Activated CD8-positive, alpha-beta memory T cell treated with anti-CD3 and anti-CD28 coated beads, Interleukin-2, amount 10 ng/mL, durations not matched to agents 7 days and 5 days (primary cell): ENCODE data around the gene GRIP2. TPM values are rescaled to one million over a fixed set of nuclear protein-coding genes. Genes with fewer than 3 reads are reported as not detected.

ENCODE experiments used
- ATAC-seq: fragments of 150-1000 bp; cut with Tn5 transposase; one replicate; pipeline ENCODE4 v1.10.0; 2021; ENCODE audit warnings: moderate library complexity
- CTCF ChIA-PET: fragments of 350-600 bp; sonication (Branson Sonifier 250); formaldehyde crosslinking; loops from one replicate; lab custom pipeline; 2021; ENCODE audit warnings: antibody characterized with exemption; lab: Charles Lee
- DNase-seq: peaks from one replicate; pipeline ENCODE4 v3.0.0-alpha.2; 2020
- H3K27ac Mint-ChIP-seq: one replicate; pipeline ENCODE4 v1.8.0; 2021; ENCODE audit warnings: mild to moderate bottlenecking, mixed read lengths
- H3K27me3 Mint-ChIP-seq: one replicate; pipeline ENCODE4 v1.8.0; 2021; ENCODE audit warnings: mixed read lengths
- H3K36me3 Mint-ChIP-seq: one replicate; pipeline ENCODE4 v1.8.0; 2021; ENCODE audit warnings: mild to moderate bottlenecking, mixed read lengths
- H3K4me1 Mint-ChIP-seq: one replicate; pipeline ENCODE4 v1.8.0; 2021; ENCODE audit warnings: mixed read lengths
- H3K4me3 Mint-ChIP-seq: one replicate; pipeline ENCODE4 v1.8.0; 2021; ENCODE audit warnings: mild to moderate bottlenecking, moderate library complexity, mixed read lengths
- H3K9me3 Mint-ChIP-seq: one replicate; pipeline ENCODE4 v1.8.0; 2022; ENCODE audit warnings: low read depth, mixed read lengths
- total RNA-seq, 2 experiments: library from RNA; stranded (reverse); gene quantifications; one replicate each; pipeline ENCODE4 v1.2.3, GENCODE V29; 2021

GRIP2 gene
- total RNA-seq, 2 experiments from 2014 or later: not detected

DNA sequence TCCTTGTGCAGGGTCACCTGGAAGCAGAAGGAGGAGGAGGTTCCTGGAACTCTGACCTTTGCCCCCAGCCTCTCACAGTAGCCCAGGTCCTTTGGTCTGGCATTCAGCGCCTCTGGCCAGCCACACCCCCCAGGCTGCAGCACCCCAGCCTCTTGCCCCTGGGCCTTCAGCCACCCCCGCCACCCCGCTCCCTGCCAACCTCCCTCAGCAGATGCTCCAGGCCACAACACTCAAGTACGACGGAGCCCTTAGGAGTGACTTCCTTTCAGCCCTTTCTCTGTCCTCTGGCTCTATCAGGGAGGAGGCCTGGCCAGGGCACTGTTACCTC is 45.2 kb downstream of the GRIP2 start:
- Mint-ChIP-seq H3K4me3 (no peak overlapping the region), H3K27ac (no peak overlapping the region), H3K27me3 (peaks cover 8% of the 10 kb centered on the region), H3K4me1 (no peaks in the 10 kb centered on the region), H3K36me3 (no peaks in the 10 kb centered on the region), H3K9me3 (no peaks in the 10 kb centered on the region)
- CTCF ChIA-PET: interaction anchor here (0.8 kb wide), 1 partner anchor 14 kb away, joined by 3 read pairs; no protein-coding TSS in a partner anchor
- no peak for ATAC-seq
- no peak for DNase-seq

DNA sequence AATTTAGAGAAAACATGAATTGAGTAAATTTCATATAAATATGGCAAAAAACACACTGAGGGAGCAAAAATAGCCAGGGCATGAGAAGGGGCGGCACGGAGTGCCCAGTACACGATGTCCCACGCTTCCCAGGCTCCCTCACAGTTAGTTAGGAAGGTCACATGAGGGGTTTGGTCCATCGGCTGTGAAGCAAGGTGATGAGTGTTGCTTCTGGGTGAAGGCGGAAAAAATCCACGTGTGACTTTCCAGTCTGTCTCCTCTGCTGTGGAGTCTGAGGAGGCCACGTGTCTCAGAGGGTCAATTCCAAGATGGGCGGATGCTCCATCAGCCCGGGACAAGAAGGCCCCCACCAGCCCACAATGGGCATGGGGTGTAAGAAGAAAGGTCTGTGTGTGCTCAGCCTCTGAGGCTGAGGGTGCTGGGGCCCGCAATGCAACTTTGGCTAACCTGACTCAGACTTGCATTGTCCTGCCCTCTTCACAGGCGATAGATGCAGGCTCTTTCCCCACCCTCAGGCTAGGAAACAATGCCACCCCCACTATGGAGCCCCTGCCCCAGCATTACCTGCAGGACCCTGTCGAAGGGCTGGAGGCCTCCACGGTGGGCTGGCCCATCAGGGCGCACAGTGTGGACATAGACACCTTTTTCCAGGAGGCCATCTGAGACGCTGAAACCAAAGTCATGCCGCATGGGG is 45.7 kb downstream of the GRIP2 start:
- ATAC-seq: no peak
- Mint-ChIP-seq H3K4me1 (no peaks in the 10 kb centered on the region), H3K36me3 (no peaks in the 10 kb centered on the region), H3K27ac (no peak overlapping the region), H3K9me3 (no peaks in the 10 kb centered on the region), H3K27me3 (peaks cover 8% of the 10 kb centered on the region), H3K4me3 (no peak overlapping the region)
- CTCF ChIA-PET: no interaction called here
- no peak for DNase-seq

DNA sequence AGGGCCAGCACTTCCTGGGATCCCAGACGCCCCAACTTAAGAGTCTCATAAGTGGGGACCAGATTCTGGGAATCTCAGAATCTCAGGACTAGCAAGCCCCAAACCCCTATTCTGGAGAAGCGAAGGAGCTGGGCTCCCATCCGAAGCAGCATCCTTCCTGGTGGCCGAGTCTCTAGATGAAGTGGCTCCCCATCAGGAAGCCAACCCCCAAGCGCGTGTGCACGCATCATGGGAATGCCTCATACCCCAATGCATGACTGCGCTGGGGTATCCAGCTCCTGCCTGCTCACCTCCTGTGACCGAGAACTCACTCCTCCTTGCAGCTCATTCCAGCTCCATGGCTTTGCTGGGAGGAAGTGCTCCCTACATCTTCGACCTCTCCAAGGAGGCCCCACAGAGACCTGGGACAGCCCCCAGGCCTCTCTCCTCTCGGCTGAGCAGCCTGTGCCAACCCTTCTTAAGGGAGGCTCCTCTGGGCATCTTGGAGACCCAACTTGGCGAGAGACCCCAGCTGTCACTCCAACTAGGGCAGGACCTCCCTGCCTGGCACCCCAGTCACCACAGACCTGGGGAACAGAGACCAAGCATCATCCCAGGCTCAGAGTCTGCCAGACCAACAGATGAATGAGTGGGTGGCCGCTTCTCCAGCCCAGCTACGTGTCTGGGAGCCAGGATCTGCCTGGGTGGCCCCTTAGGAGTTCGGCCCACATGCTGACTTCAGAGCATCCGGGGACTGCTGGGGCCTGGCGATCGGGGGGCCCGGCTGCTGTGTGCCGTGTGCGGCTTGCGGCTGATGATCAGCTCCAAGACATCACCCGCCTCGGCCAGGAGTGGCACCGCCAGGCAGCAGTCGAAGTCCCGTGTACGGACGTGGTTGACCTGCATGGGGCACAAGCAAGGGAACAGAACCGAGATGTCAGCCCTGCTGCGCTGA is 46.9 kb downstream of the GRIP2 start:
- no peaks in the 10 kb centered on the region for H3K36me3 Mint-ChIP-seq
- no peak overlapping the region for H3K4me3 Mint-ChIP-seq
- no peak overlapping the region for H3K27ac Mint-ChIP-seq
- H3K9me3 Mint-ChIP-seq: no peaks in the 10 kb centered on the region
- H3K27me3 Mint-ChIP-seq: no peaks in the 10 kb centered on the region
- CTCF ChIA-PET: interaction anchor here (1.2 kb wide), 1 partner anchor 16 kb away, joined by 4 read pairs; no protein-coding TSS in a partner anchor
- peaks cover 3% of the 10 kb centered on the region for H3K4me1 Mint-ChIP-seq
- ATAC-seq (no peak), DNase-seq (no peak)

DNA sequence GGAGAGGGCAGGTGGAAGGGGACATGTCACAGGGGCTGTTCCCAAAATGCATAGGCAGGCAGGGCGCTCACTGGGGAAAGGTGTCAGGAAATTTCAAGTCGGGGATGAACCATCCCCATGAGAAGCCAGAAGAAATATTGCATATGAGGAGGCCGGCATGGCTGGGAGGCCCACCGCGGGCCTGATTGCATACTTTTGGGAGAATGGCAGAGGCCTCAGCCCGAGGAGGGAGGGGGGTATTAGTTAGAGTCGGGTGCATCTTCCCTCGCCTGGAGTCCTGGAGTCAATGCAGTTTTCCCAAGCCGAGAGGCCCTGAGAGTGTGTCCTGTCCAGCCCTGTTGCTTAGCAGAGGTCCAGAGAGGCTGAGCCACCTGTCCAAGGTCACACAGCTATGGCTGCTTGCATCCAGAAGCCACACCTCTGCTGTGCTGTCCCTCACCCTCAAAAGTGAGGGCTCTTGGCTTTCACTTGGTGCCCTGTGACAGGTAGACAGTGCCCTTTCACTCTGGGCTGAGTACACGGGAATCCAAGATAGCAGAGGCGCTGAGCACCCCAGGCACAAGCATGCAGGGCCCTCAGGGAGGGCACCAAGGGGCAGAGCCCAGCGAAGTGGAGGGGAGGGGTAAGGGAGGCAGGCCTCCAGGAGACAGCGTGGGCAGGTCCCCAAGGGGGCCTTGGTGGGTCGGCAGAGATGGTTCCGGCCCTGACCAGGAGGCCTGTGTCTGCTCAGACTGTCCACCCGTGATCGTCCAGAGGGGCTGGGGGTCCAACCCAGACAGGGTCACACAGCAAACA is 48.5 kb downstream of the GRIP2 start:
- CTCF ChIA-PET: interaction anchor here (1.1 kb wide), 1 partner anchor 17 kb away, joined by 3 read pairs; no protein-coding TSS in a partner anchor
- no peaks in the 10 kb centered on the region for H3K9me3 Mint-ChIP-seq
- peak; percentile 16 for ATAC-seq
- H3K36me3 Mint-ChIP-seq: peaks cover 5% of the 10 kb centered on the region
- no peak for DNase-seq
- peaks cover 6% of the 10 kb centered on the region for H3K4me1 Mint-ChIP-seq
- H3K27me3 Mint-ChIP-seq: no peaks in the 10 kb centered on the region
- no peak overlapping the region for H3K4me3 Mint-ChIP-seq
- H3K27ac Mint-ChIP-seq: no peak overlapping the region

DNA sequence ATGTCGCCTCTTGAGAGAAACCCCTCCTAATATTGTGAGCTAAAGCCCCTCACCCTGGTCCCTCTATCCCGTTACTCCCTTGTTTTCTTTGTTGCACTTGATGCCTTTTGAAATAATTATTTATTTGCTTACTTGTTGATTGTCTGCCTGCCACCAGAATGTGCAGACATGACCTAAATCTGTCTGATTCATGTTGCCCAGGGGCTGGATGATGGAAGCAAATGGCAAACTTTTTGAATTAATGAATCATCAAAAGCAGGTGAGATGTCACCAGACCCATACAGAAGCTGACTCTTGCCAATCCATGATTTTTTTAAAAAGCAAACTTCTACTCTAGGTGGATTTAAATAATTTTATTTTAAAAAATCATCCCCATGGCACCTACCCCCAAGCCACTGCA is 49.3 kb downstream of the GRIP2 start:
- CTCF ChIA-PET: interaction anchor here (1.1 kb wide), 1 partner anchor 18 kb away, joined by 3 read pairs; no protein-coding TSS in a partner anchor
- Mint-ChIP-seq H3K27ac (no peak overlapping the region), H3K4me3 (no peak overlapping the region), H3K36me3 (peaks cover 6% of the 10 kb centered on the region), H3K27me3 (no peaks in the 10 kb centered on the region), H3K9me3 (no peaks in the 10 kb centered on the region), H3K4me1 (peaks cover 12% of the 10 kb centered on the region)
- DNase-seq (no peak), ATAC-seq (no peak)

DNA sequence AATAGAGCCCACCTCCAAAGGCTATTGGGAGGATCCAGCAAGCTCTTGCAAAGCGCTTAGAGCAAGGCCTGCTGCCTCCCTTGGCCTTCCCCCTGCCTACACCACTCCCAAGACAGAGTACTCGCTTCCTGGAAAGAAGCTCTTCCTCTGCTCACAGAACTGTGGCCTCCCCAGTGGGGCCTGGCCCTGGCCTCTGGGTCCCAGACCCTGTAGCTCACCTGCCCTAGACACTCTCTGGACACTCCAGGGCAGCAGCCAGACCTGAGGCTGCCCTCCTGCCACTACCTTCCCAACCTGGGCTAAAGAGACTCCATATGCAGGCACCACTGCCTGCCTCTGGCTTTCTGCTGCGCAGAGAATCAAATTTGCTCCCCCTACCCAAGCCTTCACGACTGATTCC is 49.9 kb downstream of the GRIP2 start:
- Mint-ChIP-seq H3K4me1 (peaks cover 12% of the 10 kb centered on the region), H3K27ac (no peak overlapping the region), H3K36me3 (peaks cover 10% of the 10 kb centered on the region), H3K9me3 (no peaks in the 10 kb centered on the region), H3K27me3 (no peaks in the 10 kb centered on the region), H3K4me3 (no peak overlapping the region)
- CTCF ChIA-PET: interaction anchor here (1.1 kb wide), 1 partner anchor 18 kb away, joined by 3 read pairs; no protein-coding TSS in a partner anchor
- DNase-seq (no peak), ATAC-seq (no peak)

DNA sequence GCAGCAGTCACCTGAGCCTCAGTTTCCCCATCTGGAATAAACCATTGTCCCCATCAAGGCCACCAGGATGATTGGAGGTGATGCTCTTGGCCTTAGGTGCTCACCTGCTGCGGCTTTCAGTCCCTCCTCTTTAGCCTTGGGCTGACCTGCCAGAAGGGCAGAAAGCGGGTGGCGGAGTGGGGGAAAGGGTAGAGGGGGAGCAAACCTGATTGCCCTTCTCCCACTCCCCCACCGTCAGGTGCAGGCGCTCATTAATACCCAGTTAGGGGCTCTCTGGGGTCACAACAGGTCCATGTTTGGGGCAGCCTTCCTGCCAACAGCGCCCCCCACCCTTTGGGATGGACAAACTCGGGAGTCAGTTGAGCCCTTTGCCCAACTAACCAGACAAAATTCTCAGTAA is 50.5 kb downstream of the GRIP2 start:
- CTCF ChIA-PET: no interaction called here
- H3K4me3 Mint-ChIP-seq: no peak overlapping the region
- no peak overlapping the region for H3K27ac Mint-ChIP-seq
- no peak for DNase-seq
- H3K36me3 Mint-ChIP-seq: peaks cover 10% of the 10 kb centered on the region
- peaks cover 12% of the 10 kb centered on the region for H3K4me1 Mint-ChIP-seq
- H3K9me3 Mint-ChIP-seq: no peaks in the 10 kb centered on the region
- no peaks in the 10 kb centered on the region for H3K27me3 Mint-ChIP-seq
- ATAC-seq: no peak

DNA sequence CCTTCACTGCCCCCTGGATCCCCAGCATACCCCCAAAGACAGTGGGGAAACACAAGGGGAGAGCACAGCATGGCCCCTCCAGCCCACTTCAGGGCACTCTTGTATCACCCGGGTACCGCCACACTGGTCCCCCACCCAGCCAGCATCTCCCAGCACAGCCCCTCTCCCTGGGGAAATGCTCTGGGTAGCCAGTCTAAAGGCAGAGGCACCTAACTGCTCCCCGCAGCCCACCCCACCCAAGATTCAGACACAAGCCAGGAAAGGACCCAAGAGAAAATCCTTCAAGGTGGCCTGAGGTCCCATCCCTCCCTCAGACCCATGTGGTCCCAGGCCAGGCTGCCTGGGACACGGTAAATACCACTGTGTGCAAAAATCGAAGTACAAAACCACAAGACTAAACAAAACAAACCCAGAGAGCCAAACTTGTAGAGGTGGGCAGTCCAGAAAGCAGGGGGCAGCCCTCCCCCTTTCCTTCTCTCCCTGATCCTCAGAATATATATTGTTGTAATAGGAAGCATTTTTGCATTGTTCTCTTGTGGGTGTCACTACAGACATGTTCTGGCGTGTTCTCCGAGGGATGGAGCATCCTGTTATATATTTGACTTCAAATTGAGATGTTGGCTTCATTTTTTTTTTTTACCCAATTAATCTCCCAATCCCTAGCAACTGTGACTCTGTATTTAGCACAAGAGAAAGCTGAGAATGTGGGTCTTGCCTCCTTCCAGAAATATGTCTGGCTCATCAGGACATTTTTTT is 51.7 kb downstream of the GRIP2 start:
- H3K27ac Mint-ChIP-seq: peak overlapping the region; percentile 31
- H3K9me3 Mint-ChIP-seq: no peaks in the 10 kb centered on the region
- peaks cover 12% of the 10 kb centered on the region for H3K4me1 Mint-ChIP-seq
- no peaks in the 10 kb centered on the region for H3K27me3 Mint-ChIP-seq
- CTCF ChIA-PET: no interaction called here
- no peak overlapping the region for H3K4me3 Mint-ChIP-seq
- peaks cover 10% of the 10 kb centered on the region for H3K36me3 Mint-ChIP-seq
- no peak for ATAC-seq
- no peak for DNase-seq

DNA sequence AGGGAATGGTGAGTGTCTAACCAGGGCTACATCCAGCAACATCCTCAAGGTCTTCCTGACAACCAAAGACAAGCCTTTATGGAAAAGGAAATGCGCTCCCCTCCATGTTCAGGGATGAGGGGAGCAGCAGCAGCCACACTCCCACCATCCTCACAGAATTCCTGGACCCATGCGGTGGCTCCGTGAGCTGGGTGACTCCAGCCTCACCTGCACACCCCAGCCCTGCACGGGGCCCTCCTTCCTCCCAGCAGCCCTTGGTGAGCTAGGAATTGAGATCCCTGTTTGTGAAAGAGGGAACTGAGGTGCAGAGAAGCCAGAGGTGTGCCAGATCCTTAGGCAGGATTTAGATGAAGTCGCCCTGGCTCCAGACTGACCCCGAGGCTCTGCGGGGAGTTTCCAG is 52.3 kb downstream of the GRIP2 start:
- no peaks in the 10 kb centered on the region for H3K27me3 Mint-ChIP-seq
- H3K4me1 Mint-ChIP-seq: peaks cover 12% of the 10 kb centered on the region
- H3K36me3 Mint-ChIP-seq: peaks cover 13% of the 10 kb centered on the region
- no peak overlapping the region for H3K27ac Mint-ChIP-seq
- H3K4me3 Mint-ChIP-seq: no peak overlapping the region
- CTCF ChIA-PET: no interaction called here
- no peaks in the 10 kb centered on the region for H3K9me3 Mint-ChIP-seq
- ATAC-seq: no peak
- DNase-seq: no peak

DNA sequence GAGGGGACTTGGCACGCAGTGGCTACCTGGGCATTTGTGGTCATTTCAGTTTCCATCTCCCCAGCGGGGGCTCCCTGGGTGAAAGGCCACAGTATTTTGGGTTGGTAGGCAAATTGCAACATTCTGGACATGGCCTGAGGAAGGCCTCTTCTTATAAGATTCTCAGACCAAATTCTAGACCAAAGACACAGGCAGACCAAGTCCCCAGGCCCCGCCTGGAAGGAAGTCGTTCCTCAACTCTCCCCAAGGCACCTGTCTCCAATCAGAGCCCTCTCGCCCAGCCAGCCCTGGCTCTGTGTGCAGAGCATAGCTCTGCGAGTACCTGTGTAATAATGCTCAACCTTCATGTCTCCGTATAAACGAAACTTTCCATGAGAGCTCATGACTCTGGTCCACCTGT is 53.1 kb downstream of the GRIP2 start:
- peaks cover 12% of the 10 kb centered on the region for H3K4me1 Mint-ChIP-seq
- no peaks in the 10 kb centered on the region for H3K9me3 Mint-ChIP-seq
- H3K27me3 Mint-ChIP-seq: no peaks in the 10 kb centered on the region
- H3K36me3 Mint-ChIP-seq: peaks cover 13% of the 10 kb centered on the region
- DNase-seq (no peak), ATAC-seq (no peak)
- CTCF ChIA-PET: interaction anchor here (1.3 kb wide), 1 partner anchor 20 kb away, joined by 3 read pairs; no protein-coding TSS in a partner anchor
- peak overlapping the region; percentile 62 for H3K27ac Mint-ChIP-seq
- H3K4me3 Mint-ChIP-seq: no peak overlapping the region

DNA sequence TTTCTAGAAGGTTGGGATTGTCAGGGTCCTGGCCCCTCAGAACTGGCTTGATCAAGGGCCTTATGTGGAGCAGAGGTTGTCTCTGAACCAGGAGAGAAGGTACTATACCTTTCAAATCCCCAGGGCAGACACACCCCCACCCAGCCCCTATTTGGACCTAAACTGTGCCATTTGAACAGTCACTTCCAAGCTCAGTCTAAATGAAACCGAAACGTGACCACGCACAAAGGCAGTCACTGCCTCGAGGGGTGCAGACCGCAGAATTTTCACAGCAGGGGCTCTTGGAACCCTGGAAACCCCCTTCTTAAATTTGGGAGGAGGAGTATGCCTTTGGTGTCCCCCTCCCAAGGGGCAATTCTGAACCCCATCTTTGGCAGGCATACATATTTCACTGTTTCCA is 53.7 kb downstream of the GRIP2 start:
- no peaks in the 10 kb centered on the region for H3K9me3 Mint-ChIP-seq
- peak overlapping the region; percentile 62 for H3K27ac Mint-ChIP-seq
- CTCF ChIA-PET: interaction anchor here (1.3 to 1.9 kb wide), 2 partner anchors 19 to 283 kb away, joined by 3 to 6 read pairs; no protein-coding TSS in a partner anchor

DNA sequence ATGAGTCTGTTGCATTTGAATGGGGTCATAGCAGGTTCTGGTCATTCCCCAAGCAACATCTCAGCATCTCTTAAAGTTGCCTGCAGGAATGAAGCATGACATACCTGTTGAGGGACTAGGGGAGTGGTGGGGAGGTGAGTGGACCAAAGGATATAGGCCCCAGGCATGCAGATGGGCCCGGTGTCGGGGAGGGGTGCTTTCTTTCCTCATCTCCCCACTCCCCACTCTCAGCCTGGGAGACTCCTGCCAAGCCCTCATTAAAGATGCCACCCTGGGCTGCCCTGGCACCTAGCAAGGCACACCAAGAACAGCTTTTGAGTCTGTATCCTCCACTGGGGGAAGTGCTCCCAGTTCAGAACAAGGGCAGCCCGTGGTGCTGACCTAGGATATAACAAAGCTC is 54.2 kb downstream of the GRIP2 start:
- Mint-ChIP-seq H3K9me3 (no peaks in the 10 kb centered on the region), H3K4me1 (peaks cover 12% of the 10 kb centered on the region), H3K4me3 (no peak overlapping the region), H3K27me3 (no peaks in the 10 kb centered on the region), H3K27ac (peak overlapping the region; percentile 21), H3K36me3 (peaks cover 18% of the 10 kb centered on the region)
- CTCF ChIA-PET: interaction anchor here (1.3 to 1.9 kb wide), 2 partner anchors 19 to 282 kb away, joined by 3 to 6 read pairs; no protein-coding TSS in a partner anchor
- DNase-seq (no peak), ATAC-seq (no peak)

More for the DNA sequence above, 53.7 kb downstream of the GRIP2 start:
- Mint-ChIP-seq H3K27me3 (no peaks in the 10 kb centered on the region), H3K36me3 (peaks cover 18% of the 10 kb centered on the region), H3K4me1 (peaks cover 12% of the 10 kb centered on the region), H3K4me3 (no peak overlapping the region)
- DNase-seq: no peak
- peak; percentile 65 for ATAC-seq
